SJCRH30 (cell line): ENCODE data around the gene UBE2O. TPM values are rescaled to one million over a fixed set of nuclear protein-coding genes. Genes with fewer than 3 reads are reported as not detected.

ENCODE experiments used
- DNase-seq, 2 experiments: peaks; one replicate each; pipeline ENCODE4 v3.0.0-alpha.2; 2015 to 2020
- H3K27ac ChIP-seq: fragments of 250-450 bp; sonication (Bioruptor Pico); 2 replicates; pipeline ENCODE4 v1.5.1; 2020; ENCODE audit warnings: mild to moderate bottlenecking, moderate library complexity
- H3K27me3 ChIP-seq: fragments of 250-450 bp; sonication (Bioruptor Pico); 2 replicates; pipeline ENCODE4 v1.5.1; 2020; ENCODE audit warnings: mild to moderate bottlenecking, moderate library complexity
- H3K36me3 ChIP-seq: fragments of 250-450 bp; sonication (Bioruptor Pico); 2 replicates; pipeline ENCODE4 v1.5.1; 2020; ENCODE audit warnings: mild to moderate bottlenecking, moderate library complexity
- H3K4me1 ChIP-seq: fragments of 250-450 bp; sonication (Bioruptor Pico); 2 replicates; pipeline ENCODE4 v1.5.1; 2020; ENCODE audit warnings: mild to moderate bottlenecking, moderate library complexity
- H3K4me3 ChIP-seq: fragments of 250-450 bp; sonication (Bioruptor Pico); 2 replicates; pipeline ENCODE4 v1.5.1; 2020; ENCODE audit warnings: mild to moderate bottlenecking, moderate library complexity
- H3K9me3 ChIP-seq: fragments of 250-450 bp; sonication (Bioruptor Pico); replicated peaks from 2 replicates; pipeline ENCODE4 v1.5.1; 2020; ENCODE audit warnings: mild to moderate bottlenecking, moderate library complexity
- total RNA-seq: library from RNA; depleted of rRNA; stranded (reverse); fragments of >200 nt; shearing (Covaris generic); gene quantifications from 2 replicates; pipeline ENCODE4 v1.2.3, GENCODE V29; 2014

Gene UBE2O
- total RNA-seq, 1 experiment from 2014 or later: 40.9 TPM

GRCh38 chr17:76475302-76475701, 22.4 kb upstream of the UBE2O start:
- Histone ChIP-seq H3K36me3 (no peaks in the 10 kb centered on the region), H3K4me3 (no peak overlapping the region), H3K4me1 (peaks cover 2% of the 10 kb centered on the region; the same call in 1 of the 2 replicates), H3K27me3 (peaks cover 3% of the 10 kb centered on the region; the same call in 1 of the 2 replicates), H3K9me3 (no peaks in the 10 kb centered on the region), H3K27ac (no peak overlapping the region)
- DNase-seq: no peak

DNA sequence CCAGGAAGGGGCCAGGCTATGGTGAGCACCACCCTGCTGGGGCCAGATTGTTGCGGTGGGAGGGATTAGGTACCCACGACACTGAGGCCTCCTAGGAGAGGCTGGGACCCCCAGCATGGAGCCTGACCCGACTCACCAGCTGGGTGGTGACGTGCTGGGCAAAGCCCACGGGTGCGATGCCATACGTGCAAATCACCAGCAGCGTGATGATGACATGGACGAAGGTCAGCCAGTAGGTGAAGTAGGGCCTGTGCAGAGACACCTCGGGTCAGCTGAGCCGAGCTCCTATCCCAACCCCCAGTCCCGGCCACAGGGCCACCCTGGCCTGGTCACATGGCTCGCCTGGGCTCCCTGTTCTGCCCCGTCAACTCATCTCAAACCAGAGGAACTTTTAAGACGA, 21.9 kb upstream of the UBE2O start:
- H3K9me3 ChIP-seq: no peaks in the 10 kb centered on the region
- peaks cover 3% of the 10 kb centered on the region; the same call in 1 of the 2 replicates for H3K27me3 ChIP-seq
- H3K4me1 ChIP-seq: no peaks in the 10 kb centered on the region
- H3K27ac ChIP-seq: no peak overlapping the region
- no peak for DNase-seq
- H3K4me3 ChIP-seq: no peak overlapping the region
- no peaks in the 10 kb centered on the region for H3K36me3 ChIP-seq

DNA sequence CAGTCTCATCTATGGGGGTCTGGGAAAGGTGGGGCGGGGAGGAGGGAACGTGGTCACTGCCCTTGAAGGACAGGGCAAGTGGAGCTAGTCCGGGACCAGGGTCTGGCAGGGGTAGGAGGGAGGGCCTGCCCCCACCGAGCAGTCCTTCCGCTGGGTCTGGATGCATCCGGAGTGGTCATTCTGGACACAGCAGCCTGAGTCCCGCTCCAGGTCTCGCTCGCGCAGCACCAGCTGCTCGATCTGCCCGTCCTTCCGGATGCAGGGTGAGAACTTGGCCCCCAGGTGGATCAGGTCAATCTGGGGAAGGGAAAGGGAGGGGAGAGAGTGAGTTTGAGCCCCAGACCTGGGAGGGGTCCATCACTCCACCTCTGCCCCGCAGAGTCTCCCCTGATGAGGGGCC, 21.3 kb upstream of the UBE2O start:
- Histone ChIP-seq H3K27me3 (peaks cover 3% of the 10 kb centered on the region; the same call in 1 of the 2 replicates), H3K4me1 (no peaks in the 10 kb centered on the region), H3K9me3 (no peaks in the 10 kb centered on the region), H3K4me3 (no peak overlapping the region), H3K36me3 (no peaks in the 10 kb centered on the region), H3K27ac (no peak overlapping the region)
- no peak for DNase-seq

GRCh38 chr17:76473541-76473985, 20.6 kb upstream of the UBE2O start:
- DNase-seq: peak in 1 of 2 experiments; percentile 42
- no peaks in the 10 kb centered on the region for H3K9me3 ChIP-seq

DNA sequence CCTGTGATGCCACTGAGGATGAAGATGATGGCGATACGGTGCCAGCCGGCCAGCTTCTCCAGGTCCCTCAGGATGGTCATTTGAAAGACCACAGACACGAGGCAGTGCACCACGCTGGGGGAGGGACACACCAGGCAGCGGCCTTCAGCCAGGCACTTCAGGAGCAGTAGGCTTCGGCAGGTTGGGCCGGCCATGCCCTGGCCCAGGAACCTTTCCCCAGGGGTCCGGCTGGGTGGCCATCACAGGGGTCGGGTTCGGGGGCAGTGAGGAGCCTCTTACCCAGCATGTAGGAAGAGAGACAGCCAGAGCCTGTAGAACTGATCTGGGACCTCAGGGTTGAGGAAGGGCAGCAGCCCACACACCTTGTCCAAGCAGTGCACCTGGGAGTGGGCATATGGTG, 19.8 kb upstream of the UBE2O start:
- Histone ChIP-seq H3K4me3 (no peak overlapping the region), H3K27ac (no peak overlapping the region), H3K4me1 (peaks cover 6% of the 10 kb centered on the region), H3K9me3 (no peaks in the 10 kb centered on the region), H3K27me3 (peaks cover 8% of the 10 kb centered on the region; the same call in 1 of the 2 replicates), H3K36me3 (no peaks in the 10 kb centered on the region)
- no peak for DNase-seq

More at GRCh38 chr17:76473541-76473985, 20.6 kb upstream of the UBE2O start:
- Histone ChIP-seq H3K36me3 (no peaks in the 10 kb centered on the region), H3K27me3 (peaks cover 3% of the 10 kb centered on the region; the same call in 1 of the 2 replicates), H3K4me3 (no peak overlapping the region), H3K4me1 (no peaks in the 10 kb centered on the region), H3K27ac (no peak overlapping the region)

DNA sequence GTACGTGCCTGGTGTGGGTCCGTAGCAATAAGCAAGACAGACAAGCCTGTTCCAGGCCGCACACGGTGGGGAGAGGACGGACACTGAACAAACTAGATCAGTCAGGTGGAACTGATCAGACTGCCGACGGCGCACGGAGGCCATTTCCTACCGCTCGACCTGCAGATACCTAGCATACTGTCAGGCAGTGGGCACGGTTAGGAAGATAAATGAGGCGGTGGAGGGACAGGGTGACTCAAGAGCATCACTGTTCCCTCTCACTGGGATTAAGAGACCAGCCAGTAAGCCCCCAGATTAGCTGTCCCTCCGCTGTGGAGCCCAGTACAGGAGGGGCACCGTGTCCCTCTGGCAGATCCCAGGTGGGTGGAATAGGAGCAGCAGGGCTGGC, 19.3 kb upstream of the UBE2O start:
- Histone ChIP-seq H3K27me3 (peaks cover 8% of the 10 kb centered on the region; the same call in 1 of the 2 replicates), H3K4me3 (no peak overlapping the region), H3K27ac (no peak overlapping the region), H3K9me3 (no peaks in the 10 kb centered on the region), H3K36me3 (no peaks in the 10 kb centered on the region), H3K4me1 (peaks cover 11% of the 10 kb centered on the region)
- no peak for DNase-seq

DNA sequence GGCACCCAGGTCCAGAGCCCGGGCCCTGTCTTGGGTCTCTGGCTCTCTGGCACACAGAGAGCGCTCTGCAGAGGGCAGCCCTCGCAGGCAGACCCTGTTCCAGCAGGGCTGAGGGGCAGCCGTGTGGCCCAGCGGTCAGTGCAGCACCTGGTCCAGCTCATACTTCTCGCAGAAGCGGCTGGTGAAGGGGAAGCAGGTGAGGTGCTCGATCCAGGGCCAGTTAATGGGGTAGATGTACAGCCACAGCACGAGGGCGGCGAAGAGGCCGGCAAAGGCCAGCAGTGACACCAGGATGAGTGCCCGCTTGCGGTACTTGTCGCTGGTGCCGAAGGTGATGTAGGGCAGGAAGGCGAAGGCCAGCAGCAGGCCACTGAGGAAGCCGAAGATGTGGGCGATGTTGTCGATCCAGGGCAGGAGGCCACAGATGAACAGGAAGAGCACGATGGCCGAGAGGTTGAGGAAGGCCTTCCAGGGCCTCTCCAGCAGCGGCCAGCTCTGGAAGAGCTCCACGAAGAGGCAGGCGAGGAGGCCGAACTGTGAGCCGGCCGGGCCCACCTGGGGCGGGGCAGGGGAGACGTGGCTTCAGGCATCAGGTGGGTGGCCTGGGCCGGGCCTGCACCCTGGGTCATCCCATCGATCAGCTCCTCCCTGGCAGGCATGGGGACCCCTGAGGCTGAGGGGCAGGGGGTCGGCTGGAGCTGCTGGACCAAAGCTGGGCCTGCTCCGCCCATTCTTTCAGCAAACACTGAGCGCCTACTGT, 18.7 kb upstream of the UBE2O start:
- Histone ChIP-seq H3K4me3 (no peak overlapping the region), H3K27me3 (peaks cover 8% of the 10 kb centered on the region; the same call in 1 of the 2 replicates), H3K27ac (no peak overlapping the region), H3K36me3 (no peaks in the 10 kb centered on the region), H3K9me3 (no peaks in the 10 kb centered on the region), H3K4me1 (peaks cover 17% of the 10 kb centered on the region)
- DNase-seq: no peak

DNA sequence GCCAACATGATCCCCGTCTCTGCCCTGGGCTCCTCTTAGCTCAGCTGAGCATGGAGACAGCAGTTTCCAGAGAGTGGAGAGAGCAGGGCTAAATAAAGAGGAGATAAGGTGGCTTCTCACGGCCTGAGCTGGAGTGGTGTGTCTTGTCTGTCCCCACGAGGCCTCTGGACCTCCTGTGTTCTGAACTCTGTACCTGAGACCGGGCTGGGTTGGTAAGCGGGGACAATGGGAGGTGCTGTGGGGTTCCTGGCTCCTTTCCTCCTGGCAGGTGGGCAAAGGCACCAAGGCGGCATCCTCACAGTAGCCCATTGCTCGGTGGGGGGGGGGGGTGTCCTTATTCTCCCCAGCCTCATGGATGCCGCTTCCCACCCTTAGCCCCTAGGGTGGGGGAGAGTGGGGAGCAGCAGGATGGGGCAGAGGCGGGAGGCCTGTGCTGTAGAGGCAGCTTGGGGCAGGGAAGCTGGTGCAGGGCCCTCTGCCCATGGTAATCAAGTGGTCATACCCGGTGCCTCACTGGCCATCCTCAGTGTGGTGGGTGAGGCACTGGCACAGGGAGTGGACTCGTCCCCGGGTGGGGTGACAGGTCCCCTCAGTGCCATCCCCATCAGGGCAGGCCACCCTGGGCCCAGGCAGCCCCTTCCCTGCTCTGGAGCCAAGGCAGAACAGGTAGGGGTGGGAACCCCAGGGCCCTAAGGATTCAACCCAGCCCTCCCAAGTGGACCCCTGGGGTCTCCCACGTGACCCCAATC, 17.2 kb upstream of the UBE2O start:
- no peak for DNase-seq
- H3K4me3 ChIP-seq: no peak overlapping the region
- peaks cover 23% of the 10 kb centered on the region for H3K4me1 ChIP-seq
- H3K27me3 ChIP-seq: peaks cover 8% of the 10 kb centered on the region; the same call in 1 of the 2 replicates
- H3K36me3 ChIP-seq: no peaks in the 10 kb centered on the region
- H3K27ac ChIP-seq: no peak overlapping the region
- no peaks in the 10 kb centered on the region for H3K9me3 ChIP-seq

DNA sequence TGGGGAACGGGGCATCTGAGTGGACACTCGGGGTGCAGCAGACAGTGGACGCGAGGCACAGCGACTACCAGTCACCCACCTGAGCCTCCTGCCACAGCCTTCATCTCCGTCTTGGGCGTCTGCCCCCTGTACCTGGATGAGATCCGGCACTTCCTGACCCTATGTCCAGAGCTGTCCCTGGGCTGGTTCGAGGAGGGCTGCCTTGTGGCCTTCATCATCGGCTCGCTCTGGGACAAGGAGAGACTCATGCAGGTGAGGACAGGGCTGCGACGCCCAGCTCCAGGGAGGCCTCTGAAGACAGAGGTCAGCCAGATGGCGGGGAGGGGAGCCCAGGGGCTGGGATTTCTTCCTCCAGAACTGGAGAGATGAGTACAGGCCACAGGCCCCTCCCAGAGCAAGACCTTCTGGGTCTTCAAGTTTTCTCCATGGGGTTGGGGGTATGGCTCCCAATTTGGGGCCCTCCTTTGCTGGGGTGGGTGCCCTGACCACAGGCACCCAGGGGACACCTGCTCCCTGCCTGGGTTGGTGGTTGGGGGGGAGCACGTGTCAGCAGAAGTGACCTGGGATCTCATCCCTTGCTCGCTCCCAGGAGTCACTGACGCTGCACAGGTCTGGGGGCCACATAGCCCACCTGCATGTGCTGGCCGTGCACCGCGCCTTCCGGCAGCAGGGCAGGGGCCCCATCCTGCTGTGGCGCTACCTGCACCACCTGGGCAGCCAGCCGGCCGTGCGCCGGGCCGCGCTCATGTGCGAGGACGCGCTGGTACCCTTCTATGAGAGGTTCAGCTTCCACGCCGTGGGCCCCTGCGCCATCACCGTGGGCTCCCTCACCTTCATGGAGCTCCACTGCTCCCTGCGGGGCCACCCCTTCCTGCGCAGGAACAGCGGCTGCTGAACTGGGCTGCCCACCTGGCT, 16.4 kb upstream of the UBE2O start:
- H3K4me3 ChIP-seq: no peak overlapping the region
- no peaks in the 10 kb centered on the region for H3K36me3 ChIP-seq
- peaks cover 23% of the 10 kb centered on the region for H3K4me1 ChIP-seq
- no peaks in the 10 kb centered on the region for H3K9me3 ChIP-seq
- no peak overlapping the region for H3K27ac ChIP-seq
- peaks cover 8% of the 10 kb centered on the region; the same call in 1 of the 2 replicates for H3K27me3 ChIP-seq
- no peak for DNase-seq

DNA sequence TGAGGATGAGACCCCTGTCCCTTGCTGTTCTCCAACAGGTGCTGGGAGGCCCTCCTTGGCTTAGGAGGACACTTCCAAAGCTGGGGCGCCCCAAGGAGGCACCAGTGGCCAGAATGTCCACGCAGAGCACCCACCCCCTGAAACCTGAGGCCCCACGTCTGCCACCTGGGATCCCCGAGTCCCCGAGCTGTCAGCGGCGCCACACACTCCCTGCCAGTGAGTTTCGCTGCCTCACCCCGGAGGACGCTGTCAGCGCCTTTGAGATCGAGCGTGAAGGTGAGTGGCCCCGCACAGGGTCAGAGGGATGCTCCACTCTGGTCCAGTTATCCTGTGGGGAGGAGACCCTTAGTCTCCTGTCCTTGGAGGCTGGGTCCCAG, 15.7 kb upstream of the UBE2O start:
- Histone ChIP-seq H3K27me3 (peaks cover 8% of the 10 kb centered on the region; the same call in 1 of the 2 replicates), H3K36me3 (no peaks in the 10 kb centered on the region), H3K4me3 (no peak overlapping the region), H3K4me1 (peaks cover 23% of the 10 kb centered on the region), H3K27ac (no peak overlapping the region), H3K9me3 (no peaks in the 10 kb centered on the region)
- no peak for DNase-seq

DNA sequence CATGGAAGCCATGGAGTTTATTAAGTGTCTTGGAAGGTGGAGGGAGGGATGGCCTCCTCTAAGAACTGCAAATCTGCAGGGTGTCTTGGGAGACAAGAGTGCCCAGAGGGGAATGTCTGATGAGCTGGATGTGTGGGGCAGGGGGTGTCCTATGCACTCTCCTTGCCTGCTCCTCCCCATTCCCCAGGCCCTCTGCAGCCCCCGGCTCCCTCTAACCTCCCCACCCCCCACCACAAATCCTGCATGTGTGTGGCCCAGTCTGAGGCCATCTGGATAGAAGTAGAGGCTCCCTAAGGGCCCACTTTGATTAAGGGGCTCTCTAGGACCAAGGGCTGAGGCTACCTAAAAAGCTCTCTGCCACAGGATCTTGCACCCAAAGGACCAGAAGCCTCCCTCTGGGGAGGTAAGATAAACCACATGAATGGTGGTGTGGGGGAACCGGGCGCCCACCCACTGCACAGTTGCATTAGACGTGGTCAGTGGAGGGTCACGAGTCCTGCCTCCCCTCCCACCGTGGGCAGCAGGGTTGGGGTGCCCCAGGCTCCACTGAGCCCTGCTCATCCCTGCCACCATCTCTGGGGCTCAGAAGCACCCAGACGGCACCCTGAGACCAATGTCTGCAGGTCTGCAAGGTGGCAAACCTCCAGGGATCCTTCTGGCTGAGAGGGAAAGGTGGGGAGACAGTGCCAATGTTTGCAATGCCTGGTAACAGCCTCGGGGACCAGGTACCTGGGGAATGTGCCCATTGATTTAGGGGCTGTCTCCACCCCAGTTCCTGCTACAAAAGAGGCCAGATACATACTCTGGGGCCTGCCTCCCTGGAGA, 15.1 kb upstream of the UBE2O start:
- Histone ChIP-seq H3K36me3 (no peaks in the 10 kb centered on the region), H3K4me1 (peaks cover 23% of the 10 kb centered on the region), H3K9me3 (no peaks in the 10 kb centered on the region), H3K4me3 (no peak overlapping the region), H3K27me3 (peaks cover 8% of the 10 kb centered on the region; the same call in 1 of the 2 replicates), H3K27ac (no peak overlapping the region)
- DNase-seq: no peak

DNA sequence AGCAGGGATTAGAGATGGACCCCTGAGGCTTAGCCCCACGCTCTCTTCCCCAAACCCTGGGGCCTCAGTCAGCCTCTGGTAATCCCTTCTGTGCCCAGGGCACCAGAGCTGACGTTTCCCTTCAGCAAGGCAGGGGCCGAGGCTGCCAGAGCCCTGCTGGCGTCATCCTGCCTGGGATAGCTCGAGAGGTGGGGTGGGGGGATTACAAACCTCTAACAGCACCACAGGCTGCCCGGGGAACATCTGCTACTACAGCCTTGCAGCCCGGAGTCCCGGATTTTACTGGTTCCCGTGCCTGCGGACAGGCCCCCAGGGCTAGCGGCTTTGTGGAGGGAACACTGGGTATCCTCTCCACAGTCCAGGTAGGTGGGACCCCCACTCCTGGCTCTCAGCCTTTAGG, 14.4 kb upstream of the UBE2O start, which contains the start of gene AANAT:
Gene AANAT (plus strand): TSS at position 238 of the 400 bp plus-strand sequence. CDS start 1,144 bp downstream, outside the sequence.
- no peak within 1 kb of the TSS for H3K27ac ChIP-seq
- DNase-seq: peak; percentile 88
- peaks cover 23% of the 10 kb centered on the region for H3K4me1 ChIP-seq
- peaks cover 8% of the 10 kb centered on the region; the same call in 1 of the 2 replicates for H3K27me3 ChIP-seq
- no peak within 1 kb of the TSS for H3K4me3 ChIP-seq
- H3K36me3 ChIP-seq: no peaks in the 10 kb centered on the region
- H3K9me3 ChIP-seq: no peaks in the 10 kb centered on the region

DNA sequence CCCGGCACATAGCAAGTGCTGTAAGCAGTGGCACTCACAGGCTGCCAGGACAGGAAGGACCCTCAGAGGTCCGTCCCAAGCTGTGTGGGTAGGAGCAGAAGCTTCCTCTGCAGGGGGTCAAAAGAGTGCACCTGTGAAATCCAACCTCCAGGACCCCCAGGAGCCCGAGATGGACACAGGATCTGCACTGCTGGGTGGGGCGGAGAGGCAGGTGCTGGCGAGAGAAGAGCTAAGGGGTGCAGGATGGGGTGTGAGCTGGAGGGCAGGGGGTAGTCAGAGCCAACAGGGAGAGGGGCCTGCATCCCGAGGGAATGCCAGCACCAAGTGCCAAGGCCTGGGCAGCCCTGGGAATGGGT, 13.8 kb upstream of the UBE2O start:
- peaks cover 23% of the 10 kb centered on the region for H3K4me1 ChIP-seq
- H3K4me3 ChIP-seq: no peak overlapping the region
- no peaks in the 10 kb centered on the region for H3K9me3 ChIP-seq
- no peak for DNase-seq
- peaks cover 12% of the 10 kb centered on the region for H3K27me3 ChIP-seq
- no peaks in the 10 kb centered on the region for H3K36me3 ChIP-seq
- no peak overlapping the region for H3K27ac ChIP-seq
